Measurements from ENCODE around the gene SLC15A4.

SLC15A4 gene

DNA sequence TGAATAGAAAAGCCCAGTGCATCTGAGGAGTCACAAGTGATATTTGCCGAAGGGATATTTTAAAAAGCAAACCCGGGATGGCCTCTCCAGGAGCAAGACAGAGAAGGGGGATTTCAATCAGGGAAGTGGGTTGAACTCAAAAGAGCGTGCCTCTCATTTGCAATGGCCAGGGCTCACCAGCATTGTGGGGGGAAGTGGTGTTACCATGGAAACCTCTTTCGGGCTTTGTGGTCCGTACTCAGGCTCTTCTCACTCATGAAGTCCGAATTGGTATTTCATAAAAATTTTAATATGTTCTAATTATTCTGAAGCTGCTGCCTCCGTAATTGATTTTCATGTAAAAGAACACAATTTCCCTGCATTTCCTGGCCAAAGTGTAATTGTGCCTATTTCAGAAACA, 79.8 kb downstream of the SLC15A4 start:
- DNase-seq: no peak

Measured in NCI-H1048 (cell line).